Mesothelial cell of epicardium (in vitro differentiated cells): Measurements from ENCODE around the gene KRT25. TPM values are rescaled to one million over a fixed set of nuclear protein-coding genes. Genes with fewer than 3 reads are reported as not detected.

Experiments
- DNase-seq, 2 experiments: peaks; one replicate each; pipeline ENCODE4 v3.0.0; 2021; ENCODE audit warnings: low spot score in 2 of 2; ENCODE audit not compliant: unreplicated experiment in 2 of 2
- H3K27ac Mint-ChIP-seq: 2 replicates; pipeline ENCODE4 v1.8.0; 2021; ENCODE audit warnings: mixed read lengths
- H3K27me3 Mint-ChIP-seq: 2 replicates; pipeline ENCODE4 v1.8.0; 2021; ENCODE audit warnings: low read depth, mixed read lengths
- H3K36me3 Mint-ChIP-seq: 2 replicates; pipeline ENCODE4 v1.8.0; 2021; ENCODE audit warnings: mixed read lengths
- H3K4me1 Mint-ChIP-seq: 2 replicates; pipeline ENCODE4 v1.8.0; 2021; ENCODE audit warnings: mixed read lengths
- H3K4me3 Mint-ChIP-seq: 2 replicates; pipeline ENCODE4 v1.8.0; 2021; ENCODE audit warnings: mild to moderate bottlenecking, moderate library complexity, mixed read lengths
- H3K9me3 Mint-ChIP-seq: 2 replicates; pipeline ENCODE4 v1.8.0; 2021; ENCODE audit warnings: mixed read lengths
- total RNA-seq: library from RNA; stranded (reverse); gene quantifications from 3 replicates; pipeline ENCODE4 v1.2.1, GENCODE V29; 2021
- TF ChIP-seq, protein P1 (sequence below): fragments of 200-600 bp; sonication (generic); IDR thresholded peaks from one replicate; pipeline ENCODE4 v1.5.0; 2021; ENCODE audit warnings: antibody characterized with exemption; ENCODE audit not compliant: unreplicated experiment

Gene KRT25
- total RNA-seq, 1 donor from 2014 or later = not detected

DNA sequence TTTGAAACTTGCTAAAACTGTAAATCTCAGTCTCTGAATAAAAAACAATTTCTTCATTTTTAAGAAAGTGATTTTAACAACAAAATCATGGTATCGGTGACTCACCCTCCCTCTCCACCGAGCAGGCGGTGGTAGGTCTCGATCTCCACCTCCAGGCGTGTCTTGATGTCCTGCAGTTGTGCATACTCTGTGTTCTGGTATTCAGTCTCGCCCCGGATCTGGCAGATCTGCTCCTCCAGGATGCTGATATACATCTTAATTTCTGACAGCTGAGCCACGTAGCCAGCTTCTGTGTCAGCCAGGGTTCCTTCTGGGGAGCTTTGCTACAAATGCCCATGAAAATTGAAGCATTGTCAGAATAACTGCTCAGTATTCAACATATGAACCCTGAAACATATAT is 36.2 kb downstream of the KRT25 start:
- H3K4me1 Mint-ChIP-seq = peaks cover 13% of the 10 kb centered on the region
- no peak overlapping the region for H3K27ac Mint-ChIP-seq
- no peak for DNase-seq
- no peaks in the 10 kb centered on the region for H3K36me3 Mint-ChIP-seq
- peaks cover 10% of the 10 kb centered on the region for H3K27me3 Mint-ChIP-seq
- peaks cover 4% of the 10 kb centered on the region for H3K9me3 Mint-ChIP-seq
- TF ChIP-seq, protein P1, sequence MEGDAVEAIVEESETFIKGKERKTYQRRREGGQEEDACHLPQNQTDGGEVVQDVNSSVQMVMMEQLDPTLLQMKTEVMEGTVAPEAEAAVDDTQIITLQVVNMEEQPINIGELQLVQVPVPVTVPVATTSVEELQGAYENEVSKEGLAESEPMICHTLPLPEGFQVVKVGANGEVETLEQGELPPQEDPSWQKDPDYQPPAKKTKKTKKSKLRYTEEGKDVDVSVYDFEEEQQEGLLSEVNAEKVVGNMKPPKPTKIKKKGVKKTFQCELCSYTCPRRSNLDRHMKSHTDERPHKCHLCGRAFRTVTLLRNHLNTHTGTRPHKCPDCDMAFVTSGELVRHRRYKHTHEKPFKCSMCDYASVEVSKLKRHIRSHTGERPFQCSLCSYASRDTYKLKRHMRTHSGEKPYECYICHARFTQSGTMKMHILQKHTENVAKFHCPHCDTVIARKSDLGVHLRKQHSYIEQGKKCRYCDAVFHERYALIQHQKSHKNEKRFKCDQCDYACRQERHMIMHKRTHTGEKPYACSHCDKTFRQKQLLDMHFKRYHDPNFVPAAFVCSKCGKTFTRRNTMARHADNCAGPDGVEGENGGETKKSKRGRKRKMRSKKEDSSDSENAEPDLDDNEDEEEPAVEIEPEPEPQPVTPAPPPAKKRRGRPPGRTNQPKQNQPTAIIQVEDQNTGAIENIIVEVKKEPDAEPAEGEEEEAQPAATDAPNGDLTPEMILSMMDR = no peak
- no peak overlapping the region for H3K4me3 Mint-ChIP-seq

DNA sequence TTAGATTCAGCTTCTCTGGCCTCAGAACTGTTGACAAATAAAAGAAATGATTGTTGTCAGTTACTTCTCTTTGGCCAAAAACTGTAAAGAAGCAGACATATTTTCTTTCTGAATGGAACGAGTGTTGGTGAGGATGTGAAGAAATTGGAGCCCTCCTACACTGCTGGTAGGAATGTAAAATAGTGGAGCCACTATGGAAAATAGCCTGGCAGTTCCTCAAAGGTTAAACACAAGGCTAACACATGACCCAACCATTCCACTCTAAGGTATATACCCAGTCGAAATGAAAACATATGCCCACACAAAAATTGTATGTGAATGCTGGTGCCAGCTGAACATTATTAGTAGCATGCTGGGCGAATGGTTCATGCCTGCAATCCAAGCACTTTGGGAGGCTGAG is 37.4 kb downstream of the KRT25 start:
- TF ChIP-seq, protein P1 = no peak
- H3K27ac Mint-ChIP-seq = no peak overlapping the region

DNA sequence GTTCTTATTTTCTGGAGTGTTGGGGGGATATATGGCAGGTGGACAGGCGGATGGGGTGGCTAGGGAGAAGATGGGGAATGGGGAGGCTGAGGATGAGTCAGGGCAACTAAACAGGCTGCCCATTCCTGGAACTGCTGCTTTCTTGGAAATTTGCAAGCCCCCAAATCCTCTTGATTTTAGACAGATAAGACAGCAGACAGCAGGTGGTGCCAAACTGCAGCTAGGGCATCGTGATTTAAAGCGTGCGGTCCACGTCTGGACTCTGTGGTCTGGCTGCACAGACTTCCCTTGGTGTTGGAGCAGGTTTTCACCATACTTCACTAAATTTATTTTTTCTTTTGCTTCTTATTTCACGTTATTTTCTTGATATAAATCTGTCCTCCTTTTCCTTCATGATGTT is 40.7 kb downstream of the KRT25 start:
- Mint-ChIP-seq H3K36me3 (no peaks in the 10 kb centered on the region), H3K27me3 (peaks cover 7% of the 10 kb centered on the region), H3K9me3 (peaks cover 4% of the 10 kb centered on the region), H3K4me1 (peaks cover 4% of the 10 kb centered on the region), H3K4me3 (no peak overlapping the region), H3K27ac (no peak overlapping the region)
- no peak for DNase-seq
- TF ChIP-seq, protein P1 = no peak

More for the DNA sequence above, 37.4 kb downstream of the KRT25 start:
- no peak for DNase-seq
- Mint-ChIP-seq H3K36me3 (no peaks in the 10 kb centered on the region), H3K27me3 (peaks cover 5% of the 10 kb centered on the region), H3K4me3 (no peak overlapping the region), H3K9me3 (peaks cover 4% of the 10 kb centered on the region), H3K4me1 (peaks cover 13% of the 10 kb centered on the region)

DNA sequence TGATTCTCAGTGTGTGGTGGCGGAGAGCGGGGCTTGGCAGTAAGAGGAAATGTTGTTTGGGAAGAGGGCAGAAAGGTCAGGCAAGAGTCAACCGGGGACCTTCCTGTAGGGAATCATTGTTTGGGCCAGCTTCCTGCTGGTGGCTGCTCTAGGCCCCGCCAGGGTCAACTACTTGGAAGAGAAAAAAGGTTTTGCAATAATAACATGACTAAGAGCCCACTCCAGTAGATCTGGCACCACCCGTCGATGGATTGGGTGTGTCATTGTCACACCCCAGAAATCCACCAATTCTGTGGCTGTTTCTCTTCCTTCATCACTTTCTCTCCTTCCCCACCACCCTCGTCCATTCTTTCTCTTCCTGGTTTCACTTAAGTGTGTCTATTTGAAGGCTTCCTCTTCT is 47.4 kb downstream of the KRT25 start:
- TF ChIP-seq, protein P1 = no peak
- no peak overlapping the region for H3K4me3 Mint-ChIP-seq
- DNase-seq = no peak
- no peak overlapping the region for H3K27ac Mint-ChIP-seq
- peaks cover 5% of the 10 kb centered on the region for H3K27me3 Mint-ChIP-seq
- H3K9me3 Mint-ChIP-seq = no peaks in the 10 kb centered on the region
- H3K36me3 Mint-ChIP-seq = no peaks in the 10 kb centered on the region
- peaks cover 17% of the 10 kb centered on the region for H3K4me1 Mint-ChIP-seq

DNA sequence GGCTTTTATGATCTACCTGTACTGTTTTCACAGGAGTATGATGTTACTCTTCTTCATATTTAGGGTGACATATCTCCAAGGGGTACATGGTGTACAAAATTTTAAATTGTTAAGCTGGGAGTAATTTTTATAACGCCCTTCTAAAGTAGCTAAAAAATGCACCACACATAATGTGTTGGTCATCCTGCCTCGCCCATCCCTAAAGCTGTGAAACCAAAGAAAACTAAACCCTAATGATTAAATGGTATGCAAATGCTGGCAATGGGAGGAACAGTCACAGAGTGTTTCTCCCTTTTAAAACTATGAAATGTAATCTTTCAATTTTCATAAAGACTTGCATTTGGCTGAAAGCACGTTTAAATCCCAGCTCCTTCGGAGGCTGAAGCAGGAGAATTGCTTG is 49.5 kb downstream of the KRT25 start:
- no peaks in the 10 kb centered on the region for H3K9me3 Mint-ChIP-seq
- H3K27ac Mint-ChIP-seq = no peak overlapping the region
- no peak for DNase-seq
- H3K36me3 Mint-ChIP-seq = no peaks in the 10 kb centered on the region
- H3K27me3 Mint-ChIP-seq = peaks cover 2% of the 10 kb centered on the region
- peaks cover 27% of the 10 kb centered on the region for H3K4me1 Mint-ChIP-seq
- TF ChIP-seq, protein P1 = no peak
- H3K4me3 Mint-ChIP-seq = no peak overlapping the region

DNA sequence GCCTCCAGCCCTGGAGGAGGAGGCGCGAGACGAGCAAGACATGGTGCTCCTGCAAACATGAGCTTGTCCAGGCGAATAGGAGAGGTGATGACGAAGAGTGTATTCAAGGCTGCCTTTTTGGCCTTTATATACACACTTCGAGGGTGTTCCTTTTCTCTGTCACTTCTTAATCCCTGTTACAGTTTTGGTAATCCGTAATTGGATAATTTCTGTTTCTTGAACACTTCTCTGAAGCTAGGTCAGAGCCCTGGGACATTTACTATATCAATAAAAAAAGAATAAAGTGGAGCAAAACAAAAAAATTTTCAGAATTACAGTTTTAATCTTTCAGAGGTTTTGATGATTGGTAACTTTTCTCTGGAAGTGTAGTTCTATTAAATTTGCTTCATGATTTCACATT is 51.5 kb downstream of the KRT25 start, which contains the start of gene KRT24:
Gene KRT24, minus strand, starts transcription at position 101 of the 400 bp plus-strand sequence. Its CDS starts 59 bp downstream, at position 42.
- DNase-seq = no peak
- Mint-ChIP-seq H3K4me1 (peaks cover 38% of the 10 kb centered on the region), H3K9me3 (no peaks in the 10 kb centered on the region), H3K4me3 (no peak within 1 kb of the TSS), H3K36me3 (no peaks in the 10 kb centered on the region), H3K27me3 (peaks cover 2% of the 10 kb centered on the region), H3K27ac (no peak within 1 kb of the TSS)
- TF ChIP-seq, protein P1 = no peak
